SU-DHL-6 (cell line): ENCODE results near the gene CAP1.

Experiments
- EZH2phosphoT487 ChIP-seq: fragments of 200-600 bp; sonication (generic), shearing (Covaris generic); conservative IDR thresholded peaks from 2 replicates; pipeline ENCODE4 v1.6.1; 2018; ENCODE audit warnings: mild to moderate bottlenecking, antibody characterized with exemption, low read length, moderate library complexity, mixed read lengths
- TF ChIP-seq, protein P1 (sequence below): fragments of 200-600 bp; sonication (generic); IDR thresholded peaks from one replicate; pipeline ENCODE4 v1.5.1; 2017; ENCODE audit warnings: antibody characterized with exemption, mild to moderate bottlenecking, low read length, moderate library complexity; ENCODE audit not compliant: insufficient read depth, poor library complexity, severe bottlenecking

- TF ChIP-seq, protein P1, sequence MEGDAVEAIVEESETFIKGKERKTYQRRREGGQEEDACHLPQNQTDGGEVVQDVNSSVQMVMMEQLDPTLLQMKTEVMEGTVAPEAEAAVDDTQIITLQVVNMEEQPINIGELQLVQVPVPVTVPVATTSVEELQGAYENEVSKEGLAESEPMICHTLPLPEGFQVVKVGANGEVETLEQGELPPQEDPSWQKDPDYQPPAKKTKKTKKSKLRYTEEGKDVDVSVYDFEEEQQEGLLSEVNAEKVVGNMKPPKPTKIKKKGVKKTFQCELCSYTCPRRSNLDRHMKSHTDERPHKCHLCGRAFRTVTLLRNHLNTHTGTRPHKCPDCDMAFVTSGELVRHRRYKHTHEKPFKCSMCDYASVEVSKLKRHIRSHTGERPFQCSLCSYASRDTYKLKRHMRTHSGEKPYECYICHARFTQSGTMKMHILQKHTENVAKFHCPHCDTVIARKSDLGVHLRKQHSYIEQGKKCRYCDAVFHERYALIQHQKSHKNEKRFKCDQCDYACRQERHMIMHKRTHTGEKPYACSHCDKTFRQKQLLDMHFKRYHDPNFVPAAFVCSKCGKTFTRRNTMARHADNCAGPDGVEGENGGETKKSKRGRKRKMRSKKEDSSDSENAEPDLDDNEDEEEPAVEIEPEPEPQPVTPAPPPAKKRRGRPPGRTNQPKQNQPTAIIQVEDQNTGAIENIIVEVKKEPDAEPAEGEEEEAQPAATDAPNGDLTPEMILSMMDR, result no peak
- TF ChIP-seq EZH2phosphoT487, result no peak
Measured at GRCh38 chr1:40020447-40021085, 20.0 kb upstream of the CAP1 start.
